Muscle layer of colon (tissue), 2 donors: ENCODE measurements around the gene BPIFA1.

Experiments
- H3K27ac ChIP-seq: one replicate; pipeline ENCODE4 v1.7.0; 2013; ENCODE audit warnings: low read depth, mild to moderate bottlenecking, low read length, moderate library complexity
- H3K27me3 ChIP-seq, 2 donors: one replicate each; pipeline ENCODE4 v1.7.0; 2013; ENCODE audit warnings: low read length in 2 of 2, mild to moderate bottlenecking in 2 of 2; ENCODE audit not compliant: insufficient read depth in 2 of 2, control insufficient read depth in 1 of 2
- H3K36me3 ChIP-seq: one replicate; pipeline ENCODE4 v1.7.0; 2013; ENCODE audit warnings: mild to moderate bottlenecking, low read length; ENCODE audit not compliant: insufficient read depth
- H3K4me1 ChIP-seq: one replicate; pipeline ENCODE4 v1.7.0; 2013; ENCODE audit warnings: mild to moderate bottlenecking, low read length; ENCODE audit not compliant: insufficient read depth
- H3K4me3 ChIP-seq, 2 donors: one replicate each; pipeline ENCODE4 v1.7.0; 2013; ENCODE audit warnings: low read length in 2 of 2, low read depth in 1 of 2, mild to moderate bottlenecking in 1 of 2, moderate library complexity in 1 of 2
- H3K9ac ChIP-seq: one replicate; pipeline ENCODE4 v1.7.0; 2013; ENCODE audit warnings: low read length
- H3K9me3 ChIP-seq: one replicate; pipeline ENCODE4 v1.7.0; 2013; ENCODE audit warnings: mild to moderate bottlenecking, low read length
- donor health status: abdominal sarcoma.
- donor health status: Adenocarcinoma of cecum.

BPIFA1 gene

GRCh38 chr20:33235696-33236095 is at the start of gene BPIFA1:
BPIFA1 (plus strand) TSS chr20:33235996; CDS start chr20:33237712, 1,716 bp downstream.
- Histone ChIP-seq H3K9me3 (no peaks in the 10 kb centered on the region), H3K4me3 (no peak within 1 kb of the TSS), H3K36me3 (no peaks in the 10 kb centered on the region), H3K4me1 (no peaks in the 10 kb centered on the region), H3K9ac (no peak within 1 kb of the TSS), H3K27me3 (no peaks in the 10 kb centered on the region), H3K27ac (no peak within 1 kb of the TSS)

DNA sequence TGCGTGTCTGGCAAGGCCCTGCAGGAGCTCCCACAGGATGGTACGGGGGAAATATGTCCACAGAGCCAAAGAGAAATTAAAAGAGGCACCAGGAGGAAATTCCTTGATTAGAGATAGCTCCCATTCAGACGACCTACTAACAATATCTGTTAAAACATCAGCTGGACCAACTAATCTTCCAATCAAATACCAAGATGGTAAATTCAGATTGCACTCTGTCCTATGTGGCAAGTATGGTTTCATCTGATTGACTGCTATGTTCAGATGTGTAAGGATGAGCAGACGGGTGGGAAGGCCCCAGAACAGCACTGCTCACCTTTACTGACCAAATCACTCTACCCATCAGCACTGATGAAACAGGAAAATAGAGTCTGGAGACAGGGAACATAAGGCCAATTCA is 48.3 kb upstream of the BPIFA1 start:
- Histone ChIP-seq H3K4me1 (no peaks in the 10 kb centered on the region), H3K36me3 (no peaks in the 10 kb centered on the region), H3K4me3 (no peak overlapping the region), H3K9ac (no peak overlapping the region), H3K9me3 (no peaks in the 10 kb centered on the region), H3K27me3 (no peaks in the 10 kb centered on the region), H3K27ac (no peak overlapping the region)

GRCh38 chr20:33188421-33188820 is 47.4 kb upstream of the BPIFA1 start:
- no peak overlapping the region for H3K27ac ChIP-seq
- H3K9me3 ChIP-seq: no peaks in the 10 kb centered on the region
- H3K27me3 ChIP-seq: no peaks in the 10 kb centered on the region
- H3K4me3 ChIP-seq: no peak overlapping the region
- no peaks in the 10 kb centered on the region for H3K4me1 ChIP-seq
- no peak overlapping the region for H3K9ac ChIP-seq
- no peaks in the 10 kb centered on the region for H3K36me3 ChIP-seq

DNA sequence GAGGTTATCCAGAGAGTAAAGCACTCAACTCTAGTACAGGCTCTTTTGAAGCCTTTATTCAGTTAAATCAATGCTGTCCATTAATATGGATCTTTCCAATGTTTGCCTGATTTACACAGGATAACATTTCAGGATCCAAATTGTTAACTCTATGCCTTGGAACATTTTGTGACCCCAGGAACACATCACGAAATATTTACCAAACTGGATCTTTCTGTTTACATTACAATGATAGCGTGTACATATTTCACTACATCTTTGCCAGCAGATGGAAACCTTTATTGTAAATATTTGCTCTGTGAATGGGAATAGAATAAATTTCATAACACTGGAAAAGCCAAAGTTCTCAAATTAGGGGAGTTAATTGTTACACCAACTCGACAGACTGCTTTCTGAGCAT is 44.3 kb upstream of the BPIFA1 start:
- Histone ChIP-seq H3K36me3 (no peaks in the 10 kb centered on the region), H3K27ac (no peak overlapping the region), H3K9ac (no peak overlapping the region)

DNA sequence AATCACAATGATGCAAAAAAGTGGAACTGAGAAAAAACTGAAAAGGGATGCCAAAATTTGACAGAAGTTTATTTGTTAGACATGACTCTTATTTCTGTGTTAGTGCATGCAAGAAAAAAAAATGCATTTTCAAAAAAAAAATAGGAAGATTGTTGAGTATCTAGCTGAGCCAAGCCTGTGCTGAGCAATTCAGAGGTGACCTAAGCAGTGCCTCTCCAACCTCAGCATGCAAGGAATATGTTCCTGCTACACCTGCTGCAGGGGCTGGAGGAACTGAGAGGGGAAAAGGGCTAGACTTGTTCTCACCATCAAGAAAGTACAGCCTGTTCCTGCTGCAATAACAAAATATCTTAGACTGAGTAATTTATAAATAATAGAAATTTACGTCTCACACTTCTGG is 43.8 kb upstream of the BPIFA1 start:
- H3K27me3 ChIP-seq: no peaks in the 10 kb centered on the region
- no peaks in the 10 kb centered on the region for H3K4me1 ChIP-seq
- no peak overlapping the region for H3K27ac ChIP-seq
- no peak overlapping the region for H3K4me3 ChIP-seq
- no peaks in the 10 kb centered on the region for H3K9me3 ChIP-seq
- H3K9ac ChIP-seq: no peak overlapping the region
- no peaks in the 10 kb centered on the region for H3K36me3 ChIP-seq

More for the DNA sequence above, 44.3 kb upstream of the BPIFA1 start:
- H3K4me3 ChIP-seq: no peak overlapping the region
- no peaks in the 10 kb centered on the region for H3K27me3 ChIP-seq
- no peaks in the 10 kb centered on the region for H3K9me3 ChIP-seq
- no peaks in the 10 kb centered on the region for H3K4me1 ChIP-seq

GRCh38 chr20:33192912-33193501 is 42.8 kb upstream of the BPIFA1 start:
- Histone ChIP-seq H3K27me3 (no peaks in the 10 kb centered on the region), H3K9ac (no peak overlapping the region), H3K9me3 (no peaks in the 10 kb centered on the region), H3K27ac (no peak overlapping the region), H3K4me3 (no peak overlapping the region), H3K4me1 (no peaks in the 10 kb centered on the region), H3K36me3 (no peaks in the 10 kb centered on the region)

- Histone ChIP-seq H3K4me3 (no peak overlapping the region), H3K9ac (no peak overlapping the region), H3K4me1 (no peaks in the 10 kb centered on the region), H3K27ac (no peak overlapping the region), H3K27me3 (no peaks in the 10 kb centered on the region), H3K36me3 (no peaks in the 10 kb centered on the region), H3K9me3 (no peaks in the 10 kb centered on the region)
Measured at GRCh38 chr20:33199026-33199425, 36.8 kb upstream of the BPIFA1 start.

- no peaks in the 10 kb centered on the region for H3K27me3 ChIP-seq
- no peak overlapping the region for H3K27ac ChIP-seq
- H3K9ac ChIP-seq: no peak overlapping the region
- no peaks in the 10 kb centered on the region for H3K9me3 ChIP-seq
- H3K4me3 ChIP-seq: no peak overlapping the region
- no peaks in the 10 kb centered on the region for H3K36me3 ChIP-seq
- no peaks in the 10 kb centered on the region for H3K4me1 ChIP-seq
Measured at GRCh38 chr20:33202451-33202850, 33.3 kb upstream of the BPIFA1 start.

DNA sequence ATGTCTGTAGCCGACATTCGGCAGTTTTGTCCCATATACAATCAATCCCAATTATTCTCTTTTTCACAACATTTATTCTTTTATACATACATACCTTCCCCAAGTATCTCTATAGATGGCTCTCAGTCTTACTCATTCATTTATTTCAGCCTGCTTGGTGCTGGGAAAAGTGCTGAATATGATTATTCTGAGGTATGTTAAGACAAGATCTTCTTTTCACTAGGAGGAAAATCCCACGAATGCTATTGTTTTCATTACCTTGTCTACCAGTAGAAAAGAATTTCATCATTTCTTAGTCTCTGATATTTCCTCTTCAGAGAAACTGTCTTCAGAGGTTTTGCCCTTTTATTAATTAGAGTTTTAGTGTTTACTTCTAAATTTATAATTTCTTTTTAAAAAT is 32.4 kb upstream of the BPIFA1 start:
- no peak overlapping the region for H3K27ac ChIP-seq
- no peaks in the 10 kb centered on the region for H3K4me1 ChIP-seq
- H3K9me3 ChIP-seq: no peaks in the 10 kb centered on the region
- H3K36me3 ChIP-seq: no peaks in the 10 kb centered on the region
- H3K27me3 ChIP-seq: no peaks in the 10 kb centered on the region
- H3K4me3 ChIP-seq: no peak overlapping the region
- H3K9ac ChIP-seq: no peak overlapping the region

GRCh38 chr20:33209789-33210188 is 26.0 kb upstream of the BPIFA1 start:
- H3K4me1 ChIP-seq: no peaks in the 10 kb centered on the region
- no peak overlapping the region for H3K9ac ChIP-seq
- H3K27ac ChIP-seq: no peak overlapping the region
- no peaks in the 10 kb centered on the region for H3K9me3 ChIP-seq
- H3K36me3 ChIP-seq: no peaks in the 10 kb centered on the region
- H3K4me3 ChIP-seq: no peak overlapping the region
- no peaks in the 10 kb centered on the region for H3K27me3 ChIP-seq

- Histone ChIP-seq H3K27me3 (no peaks in the 10 kb centered on the region), H3K4me3 (no peak overlapping the region), H3K4me1 (no peaks in the 10 kb centered on the region), H3K27ac (no peak overlapping the region), H3K9me3 (no peaks in the 10 kb centered on the region), H3K9ac (no peak overlapping the region), H3K36me3 (no peaks in the 10 kb centered on the region)
Measured at GRCh38 chr20:33210371-33210770, 25.4 kb upstream of the BPIFA1 start.

- H3K9ac ChIP-seq: no peak overlapping the region
- H3K9me3 ChIP-seq: no peaks in the 10 kb centered on the region
- H3K4me3 ChIP-seq: no peak overlapping the region
- H3K4me1 ChIP-seq: no peaks in the 10 kb centered on the region
- no peaks in the 10 kb centered on the region for H3K36me3 ChIP-seq
- H3K27ac ChIP-seq: no peak overlapping the region
- H3K27me3 ChIP-seq: no peaks in the 10 kb centered on the region
Measured at GRCh38 chr20:33211817-33212424, 23.9 kb upstream of the BPIFA1 start.
